Karpas-422 (cell line): ENCODE measurements around the gene CORO6. TPM values are rescaled to one million over a fixed set of nuclear protein-coding genes. Genes with fewer than 3 reads are reported as not detected.

ENCODE experiments used
- DNase-seq: peaks from one replicate; pipeline ENCODE4 v3.0.0-alpha.2; 2015
- H2AFZ ChIP-seq: fragments of 200-600 bp; sonication (generic); 2 replicates; pipeline ENCODE4 v1.6.1; 2014; ENCODE audit warnings: antibody characterized with exemption, low read length, mixed read lengths
- H3K27ac ChIP-seq: fragments of 200-600 bp; sonication (generic); 2 replicates; pipeline ENCODE4 v1.5.1; 2014; ENCODE audit warnings: mild to moderate bottlenecking, low read length, moderate library complexity
- H3K27me3 ChIP-seq: fragments of 200-600 bp; sonication (generic); 2 replicates; pipeline ENCODE4 v1.6.1; 2014; ENCODE audit warnings: low read length, mixed read lengths
- H3K36me3 ChIP-seq: fragments of 200-600 bp; sonication (generic); 2 replicates; pipeline ENCODE4 v1.6.1; 2014; ENCODE audit warnings: low read length, mixed read lengths; ENCODE audit not compliant: insufficient read depth
- H3K4me1 ChIP-seq: fragments of 200-600 bp; sonication (generic); 2 replicates; pipeline ENCODE4 v1.6.1; 2014; ENCODE audit warnings: mild to moderate bottlenecking, low read length, mixed read lengths
- H3K4me2 ChIP-seq: fragments of 200-600 bp; sonication (generic); 2 replicates; pipeline ENCODE4 v1.6.1; 2014; ENCODE audit warnings: low read length, low read depth, mild to moderate bottlenecking; ENCODE audit not compliant: poor library complexity, severe bottlenecking
- H3K4me3 ChIP-seq: fragments of 200-600 bp; sonication (generic); 2 replicates; pipeline ENCODE4 v1.5.1; 2014; ENCODE audit warnings: mild to moderate bottlenecking, antibody characterized with exemption, low read length, mixed read lengths
- H3K79me2 ChIP-seq: fragments of 200-600 bp; sonication (generic); 2 replicates; pipeline ENCODE4 v1.6.1; 2014; ENCODE audit warnings: mild to moderate bottlenecking, low read length, mixed read lengths
- H3K9ac ChIP-seq: fragments of 200-600 bp; sonication (generic); 2 replicates; pipeline ENCODE4 v1.6.0; 2014; ENCODE audit warnings: low read length
- H3K9me2 ChIP-seq: fragments of 200-600 bp; sonication (generic), shearing (Covaris generic); replicated peaks from 2 replicates; pipeline ENCODE4 v1.6.0; 2014; ENCODE audit warnings: mild to moderate bottlenecking, low read length, moderate library complexity; ENCODE audit not compliant: insufficient read depth
- H3K9me3 ChIP-seq: fragments of 300-700, 200-600 bp; sonication (generic); 2 replicates; pipeline ENCODE4 v1.6.1; 2014; ENCODE audit warnings: low read length, mixed read lengths
- H4K20me1 ChIP-seq: fragments of 200-600 bp; sonication (generic); 2 replicates; pipeline ENCODE4 v1.6.1; 2014; ENCODE audit warnings: mild to moderate bottlenecking, antibody characterized with exemption, low read length, low read depth; ENCODE audit not compliant: insufficient read depth
- total RNA-seq: library from RNA; depleted of rRNA; stranded (reverse); fragments of >200 nt; shearing (Covaris generic); gene quantifications from 2 replicates; pipeline ENCODE4 v1.2.3, GENCODE V29; 2014; ENCODE audit warnings: low replicate concordance

The CORO6 gene
- total RNA-seq, 1 experiment from 2014 or later: 1.8 TPM

GRCh38 chr17:29607557-29608195 is 15.0 kb downstream of the CORO6 start:
- peaks cover 10% of the 10 kb centered on the region for H3K4me1 ChIP-seq
- H4K20me1 ChIP-seq: peaks cover 7% of the 10 kb centered on the region; the same call in 1 of the 2 replicates
- no peaks in the 10 kb centered on the region for H3K9me3 ChIP-seq
- no peak overlapping the region for H3K4me2 ChIP-seq
- H3K9me2 ChIP-seq: no peaks in the 10 kb centered on the region
- no peak for DNase-seq
- no peak overlapping the region for H3K9ac ChIP-seq
- no peaks in the 10 kb centered on the region for H3K27me3 ChIP-seq
- no peak overlapping the region for H3K4me3 ChIP-seq
- H2AFZ ChIP-seq: no peak overlapping the region
- H3K27ac ChIP-seq: no peak overlapping the region
- no peaks in the 10 kb centered on the region for H3K79me2 ChIP-seq
- H3K36me3 ChIP-seq: no peaks in the 10 kb centered on the region

- Histone ChIP-seq H3K27me3 (no peaks in the 10 kb centered on the region), H3K9ac (no peak overlapping the region), H3K36me3 (no peaks in the 10 kb centered on the region), H3K9me2 (no peaks in the 10 kb centered on the region), H3K9me3 (no peaks in the 10 kb centered on the region), H3K79me2 (0 out of 2 replicates have a peak, but pooled peaks cover 2% of the 10 kb centered on the region), H3K4me1 (peaks cover 27% of the 10 kb centered on the region), H3K27ac (no peak overlapping the region), H3K4me2 (no peak overlapping the region), H2AFZ (no peak overlapping the region), H4K20me1 (peaks cover 26% of the 10 kb centered on the region; the same call in 1 of the 2 replicates), H3K4me3 (no peak overlapping the region)
- no peak for DNase-seq
Measured at GRCh38 chr17:29603109-29603674, 19.5 kb downstream of the CORO6 start.

- Histone ChIP-seq H3K4me3 (no peak overlapping the region), H3K27me3 (no peaks in the 10 kb centered on the region), H3K9me2 (no peaks in the 10 kb centered on the region), H2AFZ (no peak overlapping the region), H3K9ac (no peak overlapping the region), H3K4me1 (peaks cover 34% of the 10 kb centered on the region), H3K27ac (no peak overlapping the region), H3K36me3 (no peaks in the 10 kb centered on the region), H4K20me1 (peaks cover 55% of the 10 kb centered on the region), H3K9me3 (no peaks in the 10 kb centered on the region), H3K79me2 (peaks cover 7% of the 10 kb centered on the region; the same call in 1 of the 2 replicates), H3K4me2 (no peak overlapping the region)
- no peak for DNase-seq
Measured at GRCh38 chr17:29597361-29598172, 25.1 kb downstream of the CORO6 start.

- Histone ChIP-seq H3K9ac (no peak overlapping the region), H3K9me2 (no peaks in the 10 kb centered on the region), H3K79me2 (peaks cover 5% of the 10 kb centered on the region; the same call in 1 of the 2 replicates), H3K27ac (no peak overlapping the region), H3K4me2 (no peak overlapping the region), H3K27me3 (no peaks in the 10 kb centered on the region), H3K4me1 (peaks cover 42% of the 10 kb centered on the region), H3K4me3 (no peak overlapping the region), H3K9me3 (no peaks in the 10 kb centered on the region), H2AFZ (no peak overlapping the region), H4K20me1 (peaks cover 55% of the 10 kb centered on the region), H3K36me3 (no peaks in the 10 kb centered on the region)
- no peak for DNase-seq
Measured at GRCh38 chr17:29596811-29597210, 25.9 kb downstream of the CORO6 start.

- H2AFZ ChIP-seq: no peak overlapping the region
- no peaks in the 10 kb centered on the region for H3K27me3 ChIP-seq
- H3K9me3 ChIP-seq: no peaks in the 10 kb centered on the region
- no peak overlapping the region for H3K4me3 ChIP-seq
- no peaks in the 10 kb centered on the region for H3K36me3 ChIP-seq
- H3K4me1 ChIP-seq: peaks cover 48% of the 10 kb centered on the region
- DNase-seq: no peak
- peaks cover 50% of the 10 kb centered on the region for H4K20me1 ChIP-seq
- no peak overlapping the region for H3K27ac ChIP-seq
- no peak overlapping the region for H3K9ac ChIP-seq
- peaks cover 5% of the 10 kb centered on the region; the same call in 1 of the 2 replicates for H3K79me2 ChIP-seq
- H3K4me2 ChIP-seq: no peak overlapping the region
- H3K9me2 ChIP-seq: no peaks in the 10 kb centered on the region
Measured at GRCh38 chr17:29595943-29596774, 26.6 kb downstream of the CORO6 start.

DNA sequence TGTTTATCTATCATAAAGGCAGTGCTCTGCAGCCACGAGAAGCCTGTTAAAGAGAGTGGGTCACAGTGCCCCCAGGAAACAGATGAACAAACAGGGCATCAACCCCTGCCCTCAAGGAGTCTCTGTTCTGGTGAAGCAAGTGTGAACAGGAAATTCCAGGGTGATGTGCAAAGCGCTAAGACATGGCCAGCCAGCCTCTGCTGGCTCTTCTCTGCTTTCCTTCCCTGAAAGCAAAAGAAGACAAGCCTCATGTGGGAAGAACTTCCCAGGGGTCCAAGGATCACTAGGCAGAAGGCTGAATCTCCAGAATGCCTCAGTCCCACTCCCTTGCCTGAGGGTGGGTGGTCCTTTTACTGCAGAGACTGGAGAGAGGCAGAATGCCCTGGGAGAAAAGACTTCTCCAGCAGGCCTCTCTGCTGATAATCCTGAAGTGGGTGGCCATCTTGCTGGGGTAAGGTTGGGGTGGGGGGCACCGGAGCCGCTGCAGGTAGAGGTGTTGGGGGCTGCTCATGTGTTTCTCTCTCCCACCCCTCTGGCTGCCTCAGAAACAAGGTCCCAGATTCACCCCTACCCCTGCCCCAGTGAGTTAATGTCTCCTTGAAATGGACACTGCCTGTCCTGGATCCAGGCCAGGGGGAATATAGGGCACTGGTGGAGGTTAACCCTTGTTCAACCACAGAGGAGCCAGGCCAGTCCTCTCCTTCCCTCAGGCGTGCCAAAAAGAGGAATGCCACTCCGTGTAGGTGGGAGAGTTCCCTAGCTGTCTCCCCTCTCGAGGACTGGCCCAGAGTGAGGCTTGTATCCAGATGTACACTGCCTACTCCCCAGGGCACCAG is 27.4 kb downstream of the CORO6 start:
- H3K36me3 ChIP-seq: no peaks in the 10 kb centered on the region
- no peaks in the 10 kb centered on the region for H3K9me2 ChIP-seq
- no peak overlapping the region for H3K4me3 ChIP-seq
- H3K4me2 ChIP-seq: no peak overlapping the region
- no peaks in the 10 kb centered on the region for H3K27me3 ChIP-seq
- no peak overlapping the region for H3K9ac ChIP-seq
- no peak overlapping the region for H2AFZ ChIP-seq
- peaks cover 5% of the 10 kb centered on the region; the same call in 1 of the 2 replicates for H3K79me2 ChIP-seq
- peaks cover 48% of the 10 kb centered on the region for H4K20me1 ChIP-seq
- H3K27ac ChIP-seq: no peak overlapping the region
- H3K9me3 ChIP-seq: no peaks in the 10 kb centered on the region
- H3K4me1 ChIP-seq: peaks cover 50% of the 10 kb centered on the region
- no peak for DNase-seq

DNA sequence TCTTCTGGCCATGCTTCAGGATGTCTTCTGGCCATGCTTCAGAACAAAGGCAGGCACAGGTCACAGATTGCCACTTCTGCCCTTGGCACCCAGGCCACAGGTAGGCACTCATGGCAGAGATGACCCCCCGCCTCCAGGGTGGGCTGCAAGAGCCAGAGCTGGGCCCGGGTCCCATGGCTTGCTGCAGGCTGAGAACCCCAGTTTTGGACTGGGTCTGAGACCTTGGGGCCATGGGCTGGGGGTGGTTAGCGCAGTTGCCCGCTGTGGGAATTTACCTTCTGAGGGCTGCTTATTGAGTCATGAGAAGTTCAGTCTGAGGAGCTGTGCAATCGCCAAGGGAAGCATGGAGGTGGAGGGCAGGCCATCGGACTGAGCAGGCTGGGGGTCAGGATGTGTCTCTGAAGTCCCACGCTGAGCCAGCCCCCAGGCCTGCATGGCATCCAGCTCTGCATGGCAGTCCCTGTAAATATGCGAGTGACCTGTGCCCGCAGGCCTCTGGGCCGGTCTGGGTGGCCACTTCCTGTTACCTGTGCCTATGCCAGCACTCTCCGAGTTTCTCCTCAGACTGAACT is 28.1 kb downstream of the CORO6 start:
- Histone ChIP-seq H3K27me3 (no peaks in the 10 kb centered on the region), H3K27ac (no peak overlapping the region), H2AFZ (no peak overlapping the region), H3K4me1 (peaks cover 55% of the 10 kb centered on the region), H3K9me2 (no peaks in the 10 kb centered on the region), H3K79me2 (peaks cover 5% of the 10 kb centered on the region; the same call in 1 of the 2 replicates), H3K4me3 (peak overlapping the region; percentile 83), H3K9ac (peak overlapping the region; percentile 76), H3K36me3 (no peaks in the 10 kb centered on the region), H3K4me2 (peak overlapping the region; percentile 94), H3K9me3 (no peaks in the 10 kb centered on the region), H4K20me1 (peaks cover 44% of the 10 kb centered on the region)
- DNase-seq: no peak
